ENCODE data around the gene PTOV1.

DNA sequence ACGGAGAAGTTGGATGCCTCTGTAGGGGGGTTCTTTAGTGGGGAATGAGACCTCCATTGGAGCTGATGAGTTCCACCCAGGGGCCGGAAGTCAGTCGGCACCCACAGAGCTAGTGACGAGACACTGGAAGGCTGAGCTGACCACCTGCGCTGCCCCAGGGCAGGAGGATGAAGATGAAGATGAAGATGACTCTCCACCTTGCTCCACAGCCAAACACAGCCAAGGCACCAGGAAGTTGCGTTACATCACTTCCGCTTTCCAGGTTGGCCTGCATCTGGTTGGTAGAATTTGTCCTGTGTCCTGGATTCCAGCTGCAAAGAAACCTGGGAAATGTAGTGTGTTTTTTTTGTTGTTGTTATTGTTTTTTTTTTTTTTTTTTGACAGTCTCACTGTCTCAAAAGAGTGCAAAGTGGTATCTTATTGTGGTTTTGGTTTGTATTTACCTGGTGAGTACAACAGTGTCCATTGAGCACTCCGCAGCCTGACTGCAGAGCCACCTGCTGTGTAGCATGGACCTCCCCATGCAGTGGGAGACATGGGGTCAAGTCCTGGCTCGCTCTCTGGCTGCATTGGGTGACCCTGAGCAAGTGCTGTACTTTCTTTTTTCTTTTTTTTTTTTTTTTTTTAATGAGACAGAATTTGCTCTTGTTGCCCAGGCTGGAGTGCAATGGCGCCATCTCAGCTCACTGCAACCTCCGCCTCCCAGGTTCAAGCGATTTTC is 28.4 kb downstream of the PTOV1 start:
- TF ChIP-seq, protein P1, sequence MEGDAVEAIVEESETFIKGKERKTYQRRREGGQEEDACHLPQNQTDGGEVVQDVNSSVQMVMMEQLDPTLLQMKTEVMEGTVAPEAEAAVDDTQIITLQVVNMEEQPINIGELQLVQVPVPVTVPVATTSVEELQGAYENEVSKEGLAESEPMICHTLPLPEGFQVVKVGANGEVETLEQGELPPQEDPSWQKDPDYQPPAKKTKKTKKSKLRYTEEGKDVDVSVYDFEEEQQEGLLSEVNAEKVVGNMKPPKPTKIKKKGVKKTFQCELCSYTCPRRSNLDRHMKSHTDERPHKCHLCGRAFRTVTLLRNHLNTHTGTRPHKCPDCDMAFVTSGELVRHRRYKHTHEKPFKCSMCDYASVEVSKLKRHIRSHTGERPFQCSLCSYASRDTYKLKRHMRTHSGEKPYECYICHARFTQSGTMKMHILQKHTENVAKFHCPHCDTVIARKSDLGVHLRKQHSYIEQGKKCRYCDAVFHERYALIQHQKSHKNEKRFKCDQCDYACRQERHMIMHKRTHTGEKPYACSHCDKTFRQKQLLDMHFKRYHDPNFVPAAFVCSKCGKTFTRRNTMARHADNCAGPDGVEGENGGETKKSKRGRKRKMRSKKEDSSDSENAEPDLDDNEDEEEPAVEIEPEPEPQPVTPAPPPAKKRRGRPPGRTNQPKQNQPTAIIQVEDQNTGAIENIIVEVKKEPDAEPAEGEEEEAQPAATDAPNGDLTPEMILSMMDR (IDR thresholded peaks at IDR 0.05) = no peak
- TF ChIP-seq POLR2A (IDR thresholded peaks at IDR 0.05) = no peak

Data from testis (tissue), 2 donors.